OCI-LY3 (cell line): Measurements from ENCODE around the gene ERBB2.
A peak's percentile ranks its signal among the peaks of the same experiment; 100 is the strongest.

Source experiments
- H2AFZ ChIP-seq: fragments of 200-600, 300-600 bp; shearing (Covaris generic); 2 replicates; pipeline ENCODE4 v1.6.0; 2014; ENCODE audit warnings: antibody characterized with exemption, low read depth, low read length
- H3K27ac ChIP-seq: fragments of 200-600, 300-600 bp; sonication (generic); 2 replicates; pipeline ENCODE4 v1.5.1; 2014; ENCODE audit warnings: mild to moderate bottlenecking, low read length, moderate library complexity, mixed read lengths
- H3K27me3 ChIP-seq: fragments of 200-600, 300-600 bp; sonication (generic); 2 replicates; pipeline ENCODE4 v1.6.1; 2014; ENCODE audit warnings: low read depth, low read length, mixed read lengths
- H3K36me3 ChIP-seq: fragments of 200-600, 300-600 bp; sonication (generic); replicated peaks from 2 replicates; pipeline ENCODE3; 2014; ENCODE audit warnings: low read depth, low read length, mixed read lengths
- H3K4me1 ChIP-seq: fragments of 300-600, 200-600 bp; sonication (generic); 2 replicates; pipeline ENCODE4 v1.6.1; 2014; ENCODE audit warnings: low read length, mixed read lengths
- H3K4me2 ChIP-seq: fragments of 200-600, 300-600 bp; sonication (generic); 2 replicates; pipeline ENCODE4 v1.6.1; 2014; ENCODE audit warnings: low read length, mixed read lengths
- H3K4me3 ChIP-seq: fragments of 300-600, 200-600 bp; sonication (generic); 2 replicates; pipeline ENCODE4 v1.5.1; 2014; ENCODE audit warnings: antibody characterized with exemption, mild to moderate bottlenecking, low read length, moderate library complexity
- H3K79me2 ChIP-seq: fragments of 300-600, 200-600 bp; shearing (Covaris generic); 2 replicates; pipeline ENCODE4 v1.6.1; 2014; ENCODE audit warnings: mild to moderate bottlenecking, low read length, mixed read lengths
- H3K9ac ChIP-seq: fragments of 300-600, 200-600 bp; shearing (Covaris generic); 2 replicates; pipeline ENCODE4 v1.6.0; 2014; ENCODE audit warnings: mild to moderate bottlenecking, low read length, moderate library complexity
- H3K9me3 ChIP-seq: fragments of 200-600, 300-600 bp; shearing (Covaris generic); 2 replicates; pipeline ENCODE4 v1.6.1; 2014; ENCODE audit warnings: low read length, mixed read lengths; ENCODE audit not compliant: insufficient read depth
- H4K20me1 ChIP-seq: fragments of 200-600, 300-600 bp; sonication (generic); 2 replicates; pipeline ENCODE4 v1.6.1; 2016; ENCODE audit warnings: low read length, mixed read lengths; ENCODE audit not compliant: insufficient read depth
- EZH2phosphoT487 ChIP-seq: fragments of 200-600 bp; shearing (Covaris generic); IDR thresholded peaks from 2 replicates; pipeline ENCODE4 v1.6.1; 2018; ENCODE audit warnings: antibody characterized with exemption, mixed run types, low read depth
- TF ChIP-seq, protein P1 (sequence below): fragments of 200-600, 300-600 bp; sonication (generic); IDR thresholded peaks from 2 replicates; pipeline ENCODE4 v1.5.1; 2014; ENCODE audit warnings: antibody characterized with exemption, low read length, low read depth

ERBB2 gene

DNA sequence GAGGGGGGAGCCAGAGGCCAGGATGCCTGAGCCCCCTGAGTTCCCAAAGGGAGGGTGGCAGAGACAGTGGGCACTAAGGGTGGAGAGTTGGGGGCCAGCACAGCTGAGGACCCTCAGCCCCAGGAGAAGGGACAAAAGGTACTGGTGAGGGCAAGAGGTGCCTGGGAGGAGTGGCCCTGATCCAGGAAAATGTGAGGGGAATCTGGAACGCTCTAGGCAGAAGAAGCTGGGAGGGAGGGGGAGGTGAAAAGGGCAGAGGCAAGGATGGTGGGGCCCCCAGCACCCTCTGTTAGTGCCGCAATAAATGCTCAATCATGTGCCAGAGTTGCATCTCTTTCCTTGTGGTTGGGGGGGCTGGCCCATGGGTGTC, 33.6 kb upstream of the ERBB2 start:
- Histone ChIP-seq H3K27me3 (peaks cover 6% of the 10 kb centered on the region), H3K79me2 (no peaks in the 10 kb centered on the region), H3K4me1 (peaks cover 42% of the 10 kb centered on the region), H3K4me3 (peak overlapping the region; percentile 47; the same call in 1 of the 2 replicates), H3K9ac (peak overlapping the region; percentile 46; the same call in 1 of the 2 replicates), H4K20me1 (no peaks in the 10 kb centered on the region), H2AFZ (no peak overlapping the region), H3K36me3 (no peaks in the 10 kb centered on the region), H3K9me3 (no peaks in the 10 kb centered on the region), H3K4me2 (peak overlapping the region; percentile 60), H3K27ac (no peak overlapping the region)
- TF ChIP-seq, protein P1, sequence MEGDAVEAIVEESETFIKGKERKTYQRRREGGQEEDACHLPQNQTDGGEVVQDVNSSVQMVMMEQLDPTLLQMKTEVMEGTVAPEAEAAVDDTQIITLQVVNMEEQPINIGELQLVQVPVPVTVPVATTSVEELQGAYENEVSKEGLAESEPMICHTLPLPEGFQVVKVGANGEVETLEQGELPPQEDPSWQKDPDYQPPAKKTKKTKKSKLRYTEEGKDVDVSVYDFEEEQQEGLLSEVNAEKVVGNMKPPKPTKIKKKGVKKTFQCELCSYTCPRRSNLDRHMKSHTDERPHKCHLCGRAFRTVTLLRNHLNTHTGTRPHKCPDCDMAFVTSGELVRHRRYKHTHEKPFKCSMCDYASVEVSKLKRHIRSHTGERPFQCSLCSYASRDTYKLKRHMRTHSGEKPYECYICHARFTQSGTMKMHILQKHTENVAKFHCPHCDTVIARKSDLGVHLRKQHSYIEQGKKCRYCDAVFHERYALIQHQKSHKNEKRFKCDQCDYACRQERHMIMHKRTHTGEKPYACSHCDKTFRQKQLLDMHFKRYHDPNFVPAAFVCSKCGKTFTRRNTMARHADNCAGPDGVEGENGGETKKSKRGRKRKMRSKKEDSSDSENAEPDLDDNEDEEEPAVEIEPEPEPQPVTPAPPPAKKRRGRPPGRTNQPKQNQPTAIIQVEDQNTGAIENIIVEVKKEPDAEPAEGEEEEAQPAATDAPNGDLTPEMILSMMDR: no peak
- TF ChIP-seq EZH2phosphoT487: no peak

- Histone ChIP-seq H3K36me3 (no peaks in the 10 kb centered on the region), H3K9ac (peak overlapping the region; percentile 68; the same call in 1 of the 2 replicates), H3K4me2 (peak overlapping the region; percentile 90), H4K20me1 (no peaks in the 10 kb centered on the region), H3K4me3 (peak overlapping the region; percentile 77; the same call in 1 of the 2 replicates), H3K27me3 (peaks cover 6% of the 10 kb centered on the region), H3K4me1 (peaks cover 43% of the 10 kb centered on the region), H3K9me3 (no peaks in the 10 kb centered on the region), H3K27ac (no peak overlapping the region), H3K79me2 (no peaks in the 10 kb centered on the region), H2AFZ (no peak overlapping the region)
- no peak for TF ChIP-seq EZH2phosphoT487
- TF ChIP-seq, protein P1: no peak
Observed at GRCh38 chr17:39666601-39667261, 33.1 kb upstream of the ERBB2 start.

- Histone ChIP-seq H4K20me1 (no peaks in the 10 kb centered on the region), H3K4me2 (peak overlapping the region; percentile 90), H3K79me2 (no peaks in the 10 kb centered on the region), H3K27me3 (peaks cover 6% of the 10 kb centered on the region), H2AFZ (no peak overlapping the region), H3K4me1 (peaks cover 50% of the 10 kb centered on the region), H3K4me3 (peak overlapping the region; percentile 77), H3K27ac (no peak overlapping the region), H3K9ac (peak overlapping the region; percentile 68), H3K9me3 (no peaks in the 10 kb centered on the region), H3K36me3 (no peaks in the 10 kb centered on the region)
- TF ChIP-seq, protein P1: no peak
- no peak for TF ChIP-seq EZH2phosphoT487
Observed at GRCh38 chr17:39667262-39667944, 32.5 kb upstream of the ERBB2 start.
